Measurements from ENCODE around the gene DNAAF9.

GRCh38 chr20:3403741-3404140, 3.7 kb downstream of the DNAAF9 start:
- no peak for TF ChIP-seq CTCF (IDR thresholded peaks at IDR 0.05; ENCODE audit: low read depth, low read length)
- TF ChIP-seq, protein P1, sequence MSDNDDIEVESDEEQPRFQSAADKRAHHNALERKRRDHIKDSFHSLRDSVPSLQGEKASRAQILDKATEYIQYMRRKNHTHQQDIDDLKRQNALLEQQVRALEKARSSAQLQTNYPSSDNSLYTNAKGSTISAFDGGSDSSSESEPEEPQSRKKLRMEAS (IDR thresholded peaks at IDR 0.05; ENCODE audit: low read depth, low read length), result no peak
- no peak for TF ChIP-seq POLR2A (IDR thresholded peaks at IDR 0.05; ENCODE audit: extremely low read depth, insufficient read length)
- no peak for TF ChIP-seq MYC (IDR thresholded peaks at IDR 0.05; ENCODE audit: low read depth, low read length)

All from NB4 (cell line).